K562 (cell line): ENCODE data around the gene PDE4D. TPM values are rescaled to one million over a fixed set of nuclear protein-coding genes. Genes with fewer than 3 reads are reported as not detected.

Experiments used
- CBFB ChIP-seq: sonication (generic); formaldehyde crosslinking; IDR thresholded peaks from 2 replicates; pipeline ENCODE4 v1.4.0; 2020; ENCODE audit warnings: mild to moderate bottlenecking, missing genetic modification reagents
- polyA plus RNA-seq, 8 experiments: library from polyadenylated mRNA; depleted of rRNA in 4 of 8; stranded (reverse) in 5 of 8; unstranded in 3 of 8; fragments of >200 nt; fragmentation: Nextera tagmentation in 2 of 8; fragmentation: Illumina TruSeq in 1 of 8; extraction: Ambion mirVana in 2 of 8; extraction: Trizol in 1 of 8; gene quantifications; 2 replicates each; pipeline versions ENCODE4 v1.2.1 to v1.2.3, GENCODE V29; 2011 to 2014; ENCODE audit warnings: inconsistent platforms in 1 of 8, missing spikeins in 1 of 8
- total RNA-seq, 7 experiments: library from RNA; depleted of rRNA in 6 of 7; stranded (reverse); fragments of >200 nt in 6 of 7; fragmentation: Illumina TruSeq in 2 of 7; extraction: Trizol in 2 of 7; gene quantifications; 2 replicates each; pipeline versions ENCODE4 v1.2.1 to v1.2.3, GENCODE V29; 2011 to 2021; ENCODE audit warnings: low replicate concordance in 1 of 7
- TF ChIP-seq, protein P1 (sequence below): fragments of 450-650 bp; IDR thresholded peaks from 2 replicates; pipeline ENCODE4 v1.6.1; 2016; ENCODE audit warnings: mild to moderate bottlenecking, moderate library complexity

Gene PDE4D
- total and polyA plus RNA-seq, 9 of the 15 experiments (the other 6 are each of a cell fraction or from before 2014, with no cell fraction given): 0.04 to 0.46 (median 0.13) TPM

DNA sequence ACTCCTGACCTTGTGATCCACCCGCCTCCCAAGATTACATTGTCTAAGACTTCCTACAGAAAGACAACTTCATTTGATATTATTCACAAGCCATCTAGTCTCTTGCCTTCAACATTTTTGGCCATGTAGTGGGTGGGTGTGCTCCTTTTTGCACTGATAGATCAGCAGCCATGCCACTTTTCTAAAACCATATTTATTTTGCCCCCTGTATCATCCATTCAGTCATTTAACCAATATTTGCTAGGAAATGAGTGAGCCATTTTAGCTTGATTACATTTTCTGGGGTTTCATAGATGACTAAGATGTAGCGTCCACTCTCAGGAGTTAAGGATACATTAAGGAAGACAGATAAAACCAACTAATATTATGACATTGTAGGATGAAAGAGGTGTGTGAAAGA, 755.0 kb downstream of the PDE4D start (continued):
- TF ChIP-seq, protein P1, sequence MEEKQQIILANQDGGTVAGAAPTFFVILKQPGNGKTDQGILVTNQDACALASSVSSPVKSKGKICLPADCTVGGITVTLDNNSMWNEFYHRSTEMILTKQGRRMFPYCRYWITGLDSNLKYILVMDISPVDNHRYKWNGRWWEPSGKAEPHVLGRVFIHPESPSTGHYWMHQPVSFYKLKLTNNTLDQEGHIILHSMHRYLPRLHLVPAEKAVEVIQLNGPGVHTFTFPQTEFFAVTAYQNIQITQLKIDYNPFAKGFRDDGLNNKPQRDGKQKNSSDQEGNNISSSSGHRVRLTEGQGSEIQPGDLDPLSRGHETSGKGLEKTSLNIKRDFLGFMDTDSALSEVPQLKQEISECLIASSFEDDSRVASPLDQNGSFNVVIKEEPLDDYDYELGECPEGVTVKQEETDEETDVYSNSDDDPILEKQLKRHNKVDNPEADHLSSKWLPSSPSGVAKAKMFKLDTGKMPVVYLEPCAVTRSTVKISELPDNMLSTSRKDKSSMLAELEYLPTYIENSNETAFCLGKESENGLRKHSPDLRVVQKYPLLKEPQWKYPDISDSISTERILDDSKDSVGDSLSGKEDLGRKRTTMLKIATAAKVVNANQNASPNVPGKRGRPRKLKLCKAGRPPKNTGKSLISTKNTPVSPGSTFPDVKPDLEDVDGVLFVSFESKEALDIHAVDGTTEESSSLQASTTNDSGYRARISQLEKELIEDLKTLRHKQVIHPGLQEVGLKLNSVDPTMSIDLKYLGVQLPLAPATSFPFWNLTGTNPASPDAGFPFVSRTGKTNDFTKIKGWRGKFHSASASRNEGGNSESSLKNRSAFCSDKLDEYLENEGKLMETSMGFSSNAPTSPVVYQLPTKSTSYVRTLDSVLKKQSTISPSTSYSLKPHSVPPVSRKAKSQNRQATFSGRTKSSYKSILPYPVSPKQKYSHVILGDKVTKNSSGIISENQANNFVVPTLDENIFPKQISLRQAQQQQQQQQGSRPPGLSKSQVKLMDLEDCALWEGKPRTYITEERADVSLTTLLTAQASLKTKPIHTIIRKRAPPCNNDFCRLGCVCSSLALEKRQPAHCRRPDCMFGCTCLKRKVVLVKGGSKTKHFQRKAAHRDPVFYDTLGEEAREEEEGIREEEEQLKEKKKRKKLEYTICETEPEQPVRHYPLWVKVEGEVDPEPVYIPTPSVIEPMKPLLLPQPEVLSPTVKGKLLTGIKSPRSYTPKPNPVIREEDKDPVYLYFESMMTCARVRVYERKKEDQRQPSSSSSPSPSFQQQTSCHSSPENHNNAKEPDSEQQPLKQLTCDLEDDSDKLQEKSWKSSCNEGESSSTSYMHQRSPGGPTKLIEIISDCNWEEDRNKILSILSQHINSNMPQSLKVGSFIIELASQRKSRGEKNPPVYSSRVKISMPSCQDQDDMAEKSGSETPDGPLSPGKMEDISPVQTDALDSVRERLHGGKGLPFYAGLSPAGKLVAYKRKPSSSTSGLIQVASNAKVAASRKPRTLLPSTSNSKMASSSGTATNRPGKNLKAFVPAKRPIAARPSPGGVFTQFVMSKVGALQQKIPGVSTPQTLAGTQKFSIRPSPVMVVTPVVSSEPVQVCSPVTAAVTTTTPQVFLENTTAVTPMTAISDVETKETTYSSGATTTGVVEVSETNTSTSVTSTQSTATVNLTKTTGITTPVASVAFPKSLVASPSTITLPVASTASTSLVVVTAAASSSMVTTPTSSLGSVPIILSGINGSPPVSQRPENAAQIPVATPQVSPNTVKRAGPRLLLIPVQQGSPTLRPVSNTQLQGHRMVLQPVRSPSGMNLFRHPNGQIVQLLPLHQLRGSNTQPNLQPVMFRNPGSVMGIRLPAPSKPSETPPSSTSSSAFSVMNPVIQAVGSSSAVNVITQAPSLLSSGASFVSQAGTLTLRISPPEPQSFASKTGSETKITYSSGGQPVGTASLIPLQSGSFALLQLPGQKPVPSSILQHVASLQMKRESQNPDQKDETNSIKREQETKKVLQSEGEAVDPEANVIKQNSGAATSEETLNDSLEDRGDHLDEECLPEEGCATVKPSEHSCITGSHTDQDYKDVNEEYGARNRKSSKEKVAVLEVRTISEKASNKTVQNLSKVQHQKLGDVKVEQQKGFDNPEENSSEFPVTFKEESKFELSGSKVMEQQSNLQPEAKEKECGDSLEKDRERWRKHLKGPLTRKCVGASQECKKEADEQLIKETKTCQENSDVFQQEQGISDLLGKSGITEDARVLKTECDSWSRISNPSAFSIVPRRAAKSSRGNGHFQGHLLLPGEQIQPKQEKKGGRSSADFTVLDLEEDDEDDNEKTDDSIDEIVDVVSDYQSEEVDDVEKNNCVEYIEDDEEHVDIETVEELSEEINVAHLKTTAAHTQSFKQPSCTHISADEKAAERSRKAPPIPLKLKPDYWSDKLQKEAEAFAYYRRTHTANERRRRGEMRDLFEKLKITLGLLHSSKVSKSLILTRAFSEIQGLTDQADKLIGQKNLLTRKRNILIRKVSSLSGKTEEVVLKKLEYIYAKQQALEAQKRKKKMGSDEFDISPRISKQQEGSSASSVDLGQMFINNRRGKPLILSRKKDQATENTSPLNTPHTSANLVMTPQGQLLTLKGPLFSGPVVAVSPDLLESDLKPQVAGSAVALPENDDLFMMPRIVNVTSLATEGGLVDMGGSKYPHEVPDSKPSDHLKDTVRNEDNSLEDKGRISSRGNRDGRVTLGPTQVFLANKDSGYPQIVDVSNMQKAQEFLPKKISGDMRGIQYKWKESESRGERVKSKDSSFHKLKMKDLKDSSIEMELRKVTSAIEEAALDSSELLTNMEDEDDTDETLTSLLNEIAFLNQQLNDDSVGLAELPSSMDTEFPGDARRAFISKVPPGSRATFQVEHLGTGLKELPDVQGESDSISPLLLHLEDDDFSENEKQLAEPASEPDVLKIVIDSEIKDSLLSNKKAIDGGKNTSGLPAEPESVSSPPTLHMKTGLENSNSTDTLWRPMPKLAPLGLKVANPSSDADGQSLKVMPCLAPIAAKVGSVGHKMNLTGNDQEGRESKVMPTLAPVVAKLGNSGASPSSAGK: no peak
- no peak for TF ChIP-seq CBFB (CRISPR knock-in tag)
